Fibroblast of skin of left biceps (primary cell): ENCODE measurements around the gene FREY1.

ENCODE experiments used
- DNase-seq, 2 experiments: peaks; one replicate each; pipeline ENCODE4 v3.0.0-alpha.2; 2013; ENCODE audit warnings: low read depth in 2 of 2

The FREY1 gene

GRCh38 chr11:45870706-45871105 lies 36.4 kb downstream of the FREY1 start:
- no peak for DNase-seq

- no peak for DNase-seq
These were observed 37.5 kb downstream of the FREY1 start for GRCh38 chr11:45869551-45869950.

GRCh38 chr11:45864041-45864440 lies 43.0 kb downstream of the FREY1 start:
- DNase-seq, result no peak

- DNase-seq, result no peak
These were observed 46.1 kb downstream of the FREY1 start for GRCh38 chr11:45860764-45861510.

- DNase-seq, result no peak
These were observed 46.7 kb downstream of the FREY1 start for GRCh38 chr11:45860348-45860747.

GRCh38 chr11:45859661-45860140 lies 47.4 kb downstream of the FREY1 start:
- peak; percentile 96 to 97 for DNase-seq

- no peak for DNase-seq
These were observed 48.2 kb downstream of the FREY1 start for GRCh38 chr11:45858751-45859398.

- DNase-seq, result peak; percentile 79
These were observed 49.1 kb downstream of the FREY1 start for GRCh38 chr11:45857961-45858474.
